Ramos (cell line): ENCODE measurements around the gene CYBC1.

Source experiments
- in situ Hi-C: fragments of 300-500 bp; cut with MboI; formaldehyde crosslinking; loops from one replicate; pipeline ENCODE4 v1.14.3; 2022; ENCODE audit warnings: low sequenced_read_pairs; ENCODE audit not compliant: unreplicated experiment

The CYBC1 gene

DNA sequence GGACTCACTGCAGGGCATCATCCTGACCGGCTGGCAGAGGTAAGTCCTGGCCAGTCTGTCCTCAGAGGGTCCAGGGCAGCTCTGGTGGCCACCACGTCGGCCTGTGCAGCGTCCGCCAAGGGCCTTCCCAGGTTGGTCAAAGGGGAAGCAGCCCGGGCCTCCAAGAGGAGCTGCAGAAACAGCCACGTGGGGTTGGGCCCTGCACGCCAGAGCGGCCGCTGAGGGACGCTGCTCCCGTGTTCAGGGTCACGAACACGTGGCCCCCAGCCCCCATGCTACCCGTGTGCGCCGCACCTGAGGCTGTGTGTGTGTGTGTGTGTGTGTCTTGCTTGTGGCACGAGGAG, 13.3 kb downstream of the CYBC1 start:
- in situ Hi-C loops: no loop called here

- in situ Hi-C loops: no loop called here
Observed at GRCh38 chr17:82436601-82437324, 13.8 kb downstream of the CYBC1 start.

GRCh38 chr17:82435601-82436583, 14.7 kb downstream of the CYBC1 start:
- in situ Hi-C loops: no loop called here

DNA sequence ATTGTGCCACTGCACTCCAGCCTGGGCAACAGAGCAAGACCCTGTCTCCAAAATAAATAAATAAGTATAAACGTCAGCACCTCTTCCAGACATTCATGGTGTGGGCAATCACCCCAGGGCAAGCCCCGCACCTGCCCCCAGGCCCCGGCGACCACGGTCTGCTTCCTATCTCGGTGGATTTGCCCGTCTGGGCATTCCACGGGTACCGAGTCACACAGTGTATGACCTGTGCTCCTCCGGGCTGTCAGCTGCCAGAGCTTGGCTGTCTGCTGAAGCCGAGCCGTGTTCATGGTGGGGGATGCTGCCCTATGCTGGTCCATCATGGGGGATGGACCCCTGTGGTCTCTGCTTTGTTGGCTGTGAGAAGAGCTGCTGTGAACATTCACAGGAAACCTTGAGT, 15.4 kb downstream of the CYBC1 start:
- in situ Hi-C loops: no loop called here

DNA sequence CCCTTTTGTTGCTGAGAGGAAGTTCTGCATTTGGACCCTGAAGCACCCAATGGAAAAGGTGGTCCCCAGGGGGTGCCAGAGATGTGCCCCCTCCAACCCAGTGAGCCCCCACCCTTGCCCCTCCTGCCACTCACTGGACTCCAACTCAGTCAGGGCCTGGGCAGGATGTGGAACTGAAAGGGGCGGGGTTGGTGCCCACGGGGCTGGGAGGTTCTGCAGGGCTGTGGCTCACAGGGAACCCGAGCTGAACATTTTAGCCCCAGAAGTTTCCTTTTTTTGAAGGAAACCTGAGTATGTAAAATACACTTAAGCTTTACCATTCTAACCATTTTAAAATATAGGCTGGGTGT, 16.4 kb downstream of the CYBC1 start:
- in situ Hi-C loops: no loop called here

DNA sequence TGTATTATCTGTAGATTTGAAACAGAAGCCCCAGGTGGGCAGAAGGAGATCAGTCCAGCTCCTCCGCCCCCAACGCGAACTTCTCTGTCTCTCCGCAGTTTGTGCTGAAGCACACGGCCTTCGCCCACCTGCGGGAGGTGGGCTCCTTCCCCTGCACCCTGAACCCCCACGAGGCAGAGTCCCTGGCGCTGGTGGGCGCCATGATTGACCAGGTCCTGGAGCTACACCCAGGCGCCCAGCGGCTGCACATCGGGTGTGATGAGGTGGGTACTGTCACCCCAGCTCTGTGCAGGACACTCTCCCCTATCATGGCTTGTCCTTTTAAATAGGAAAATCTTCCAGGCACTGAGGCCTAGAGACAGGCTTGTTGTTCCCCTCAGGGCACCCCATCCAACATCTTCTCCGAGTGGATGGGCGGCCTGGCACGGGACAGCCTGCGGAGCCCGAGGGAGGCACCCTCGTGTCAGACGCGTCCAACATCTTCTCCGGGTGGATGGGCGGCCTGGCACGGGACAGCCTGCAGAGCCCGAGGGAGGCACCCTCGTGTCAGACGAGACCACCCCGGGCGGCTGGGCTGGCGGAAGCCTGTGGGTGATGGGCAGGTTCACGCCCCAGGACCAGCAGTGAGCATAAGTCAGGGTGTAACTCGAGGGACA, 16.9 kb downstream of the CYBC1 start:
- in situ Hi-C loops: no loop called here

- in situ Hi-C loops: no loop called here
Observed at GRCh38 chr17:82432017-82432416, 18.5 kb downstream of the CYBC1 start.

DNA sequence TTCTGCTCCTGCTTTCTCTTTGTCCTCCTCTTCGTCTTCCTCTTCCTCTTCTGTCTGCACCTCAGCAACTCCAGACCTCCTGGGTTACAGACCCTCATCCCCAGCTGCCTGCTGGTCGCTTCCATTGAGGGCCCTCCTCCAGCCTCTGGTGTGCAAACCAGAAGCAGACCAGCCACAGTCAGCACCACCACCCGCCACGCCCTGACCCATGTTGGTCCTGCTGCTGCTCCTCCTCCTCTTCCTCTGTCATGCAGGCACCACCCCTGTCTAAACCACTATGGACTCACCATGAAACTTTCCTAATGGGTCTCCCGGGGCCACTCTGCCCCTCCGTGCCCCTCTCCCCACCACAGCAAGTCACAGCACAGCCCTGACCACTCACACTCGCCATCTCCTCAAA, 20.7 kb downstream of the CYBC1 start:
- in situ Hi-C loops: no loop called here

GRCh38 chr17:82428546-82428945, 22.0 kb downstream of the CYBC1 start:
- in situ Hi-C loops: no loop called here

- in situ Hi-C loops: no loop called here
Observed at GRCh38 chr17:82424863-82425159, 25.7 kb downstream of the CYBC1 start.

DNA sequence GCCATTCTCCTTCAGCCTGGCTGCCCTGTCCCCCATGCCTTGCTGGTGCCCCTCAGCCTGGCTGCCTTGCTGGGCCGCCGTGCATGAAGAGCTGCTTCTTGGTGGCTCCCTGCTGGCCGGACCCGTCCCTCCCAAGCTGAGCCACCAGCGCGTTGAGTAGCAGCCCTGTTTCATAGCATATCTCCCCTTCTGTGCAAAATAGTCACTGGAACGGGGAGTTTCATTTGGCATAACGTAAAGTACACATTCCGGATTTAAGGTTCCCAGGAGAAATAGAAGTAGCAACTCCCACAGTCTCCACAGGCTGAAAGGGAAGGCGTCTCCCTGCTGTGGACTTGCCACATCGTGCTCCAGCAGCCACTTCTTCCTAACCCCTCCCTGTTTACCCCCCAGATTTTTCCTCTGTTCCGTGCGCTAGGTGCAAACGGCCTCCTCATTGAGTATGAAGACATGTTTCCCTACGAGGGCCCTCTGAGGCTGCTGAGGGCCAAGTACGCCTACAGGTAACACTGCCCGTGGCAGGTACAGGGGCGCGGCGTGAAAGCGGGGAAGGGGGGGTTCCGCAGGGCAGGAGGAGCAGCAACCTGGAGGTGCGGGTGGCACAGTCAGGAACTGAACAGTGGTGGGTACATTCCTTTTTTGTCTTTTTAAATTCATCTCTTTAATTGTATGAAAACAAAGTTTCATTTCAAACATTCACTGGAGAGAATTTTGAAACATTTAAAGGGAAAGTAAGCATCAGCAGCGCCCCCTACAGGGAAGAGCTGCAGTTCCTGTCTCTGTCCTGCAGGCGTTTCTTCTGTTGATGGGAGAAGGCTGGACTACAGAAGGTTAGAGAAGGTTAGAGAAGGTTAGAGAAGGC, 26.3 kb downstream of the CYBC1 start:
- in situ Hi-C loops: no loop called here

- in situ Hi-C loops: no loop called here
Observed at GRCh38 chr17:82419540-82419939, 31.0 kb downstream of the CYBC1 start.

DNA sequence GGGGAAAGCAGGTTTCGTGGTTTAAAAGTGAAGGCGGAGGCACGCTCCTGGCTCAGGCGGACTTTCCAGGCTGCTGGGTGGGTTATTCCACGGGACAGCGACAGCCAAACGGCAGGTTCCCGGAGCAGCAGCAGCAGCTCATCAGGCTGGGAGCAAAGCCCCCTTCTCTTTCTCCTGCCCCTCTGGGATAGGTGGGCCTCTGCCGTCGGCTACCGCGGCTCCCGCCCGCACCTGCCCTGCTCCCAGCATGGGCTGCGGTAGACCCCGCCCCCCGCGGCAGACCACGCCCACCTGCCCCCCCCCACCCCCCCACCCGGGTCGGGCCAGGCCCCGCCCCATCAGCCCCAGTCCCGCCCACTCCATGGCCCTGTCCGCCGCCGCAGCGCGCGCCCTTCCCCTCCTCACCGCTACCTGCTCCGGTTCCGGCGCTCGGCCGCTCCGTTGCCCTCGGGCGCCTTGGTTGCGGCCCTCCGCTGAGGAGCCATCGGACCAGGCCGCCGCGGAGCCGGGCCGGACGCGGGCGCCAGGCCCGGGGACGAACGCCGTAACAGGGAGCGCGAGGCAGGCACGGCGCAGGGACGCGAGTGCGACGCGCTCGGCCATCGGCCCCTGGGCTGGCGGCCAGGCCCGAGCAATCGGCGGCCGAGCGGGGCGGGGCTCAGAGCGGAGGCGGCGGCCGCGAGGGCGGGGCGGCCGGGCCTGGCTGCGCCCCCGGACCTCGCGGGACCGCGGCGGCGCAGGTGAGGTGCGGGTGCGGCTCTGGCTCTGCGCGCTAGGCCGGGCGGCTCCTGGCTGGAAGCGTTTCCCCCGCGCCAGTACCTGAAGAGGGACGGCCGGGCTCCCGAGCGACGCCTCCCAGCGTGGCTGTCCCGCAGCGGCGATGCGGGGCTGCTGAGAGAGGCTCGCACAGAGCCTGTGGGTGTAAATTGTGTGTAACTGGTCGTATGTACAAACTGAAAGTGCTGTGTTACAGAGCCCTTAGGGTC, 32.3 kb downstream of the CYBC1 start, which contains the start of the genes HEXD and OGFOD3:
Gene HEXD (plus strand): TSS at position 347 of the 986 bp plus-strand sequence. CDS start 1,453 bp downstream, outside the sequence.
Gene OGFOD3 (minus strand): TSS at position 586 of the 986 bp plus-strand sequence. CDS start 101 bp downstream, at position 485.
- in situ Hi-C loops: no loop called here

DNA sequence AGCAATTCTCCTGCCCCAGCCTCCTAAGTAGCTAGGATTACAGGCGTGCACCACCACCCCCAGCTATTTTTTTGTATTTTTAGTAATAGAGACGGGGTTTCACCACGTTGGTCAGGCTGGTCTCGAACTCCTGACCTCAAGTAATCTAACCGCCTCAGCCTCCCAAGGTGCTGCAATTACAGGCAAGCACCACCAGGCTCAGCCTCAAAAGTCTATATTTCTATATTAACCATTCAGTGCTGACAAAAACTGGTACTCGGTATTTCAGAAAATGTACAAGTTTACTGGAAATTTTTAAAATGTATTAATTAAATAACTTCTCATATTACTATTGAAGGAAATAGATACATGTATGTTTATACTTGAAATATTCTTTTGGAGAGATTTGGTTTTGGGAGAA, 33.8 kb downstream of the CYBC1 start:
- in situ Hi-C loops: no loop called here

- in situ Hi-C loops: no loop called here
Observed at GRCh38 chr17:82416264-82416663, 34.3 kb downstream of the CYBC1 start.

GRCh38 chr17:82415786-82416185, 34.8 kb downstream of the CYBC1 start:
- in situ Hi-C loops: no loop called here

GRCh38 chr17:82415336-82415735, 35.2 kb downstream of the CYBC1 start:
- in situ Hi-C loops: no loop called here

- in situ Hi-C loops: no loop called here
Observed at GRCh38 chr17:82414548-82415281, 35.8 kb downstream of the CYBC1 start.
